ENCODE results near the gene NRF1. TPM values are rescaled to one million over a fixed set of nuclear protein-coding genes. Genes with fewer than 3 reads are reported as not detected.

NRF1 gene
- 10.6 and 18.0 TPM in 2 replicates for total RNA-seq

GRCh38 chr7:129611246-129612111, at the start of gene NRF1:
NRF1 (plus strand) TSS chr7:129611720; CDS start chr7:129657352, 45,632 bp downstream.

Other genes with a start within 250 kb of the NRF1 start
- gene STRIP2, start 177.3 kb upstream of the NRF1 start, total RNA-seq = 2.1 and 3.4 TPM in 2 replicates
- gene SMKR1, start 109.2 kb upstream of the NRF1 start, total RNA-seq = not detected in 2 replicates

Measured in epithelial cell of alveolus of lung (primary cell).